HFF-Myc (cell line): ENCODE data around the gene SLC26A2.

Experiments
- DNase-seq: peaks from one replicate; pipeline ENCODE4 v3.0.0-alpha.2; 2011; ENCODE audit warnings: low read depth; ENCODE audit errors: extremely low read depth
- H3K4me3 ChIP-seq: replicated peaks from 2 replicates; pipeline ENCODE4 v1.5.1; 2011; ENCODE audit warnings: low read depth, mild to moderate bottlenecking, control low read depth, low read length
- TF ChIP-seq, protein P1 (sequence below): IDR thresholded peaks from 2 replicates; pipeline ENCODE4 v1.5.1; 2012; ENCODE audit warnings: mild to moderate bottlenecking, low read depth, low read length, control low read depth; ENCODE audit errors: missing control alignments

SLC26A2 gene

GRCh38 chr5:150013931-150014330 lies 53.4 kb downstream of the SLC26A2 start:
- TF ChIP-seq, protein P1, sequence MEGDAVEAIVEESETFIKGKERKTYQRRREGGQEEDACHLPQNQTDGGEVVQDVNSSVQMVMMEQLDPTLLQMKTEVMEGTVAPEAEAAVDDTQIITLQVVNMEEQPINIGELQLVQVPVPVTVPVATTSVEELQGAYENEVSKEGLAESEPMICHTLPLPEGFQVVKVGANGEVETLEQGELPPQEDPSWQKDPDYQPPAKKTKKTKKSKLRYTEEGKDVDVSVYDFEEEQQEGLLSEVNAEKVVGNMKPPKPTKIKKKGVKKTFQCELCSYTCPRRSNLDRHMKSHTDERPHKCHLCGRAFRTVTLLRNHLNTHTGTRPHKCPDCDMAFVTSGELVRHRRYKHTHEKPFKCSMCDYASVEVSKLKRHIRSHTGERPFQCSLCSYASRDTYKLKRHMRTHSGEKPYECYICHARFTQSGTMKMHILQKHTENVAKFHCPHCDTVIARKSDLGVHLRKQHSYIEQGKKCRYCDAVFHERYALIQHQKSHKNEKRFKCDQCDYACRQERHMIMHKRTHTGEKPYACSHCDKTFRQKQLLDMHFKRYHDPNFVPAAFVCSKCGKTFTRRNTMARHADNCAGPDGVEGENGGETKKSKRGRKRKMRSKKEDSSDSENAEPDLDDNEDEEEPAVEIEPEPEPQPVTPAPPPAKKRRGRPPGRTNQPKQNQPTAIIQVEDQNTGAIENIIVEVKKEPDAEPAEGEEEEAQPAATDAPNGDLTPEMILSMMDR: no peak
- H3K4me3 ChIP-seq: no peak overlapping the region
- DNase-seq: no peak

DNA sequence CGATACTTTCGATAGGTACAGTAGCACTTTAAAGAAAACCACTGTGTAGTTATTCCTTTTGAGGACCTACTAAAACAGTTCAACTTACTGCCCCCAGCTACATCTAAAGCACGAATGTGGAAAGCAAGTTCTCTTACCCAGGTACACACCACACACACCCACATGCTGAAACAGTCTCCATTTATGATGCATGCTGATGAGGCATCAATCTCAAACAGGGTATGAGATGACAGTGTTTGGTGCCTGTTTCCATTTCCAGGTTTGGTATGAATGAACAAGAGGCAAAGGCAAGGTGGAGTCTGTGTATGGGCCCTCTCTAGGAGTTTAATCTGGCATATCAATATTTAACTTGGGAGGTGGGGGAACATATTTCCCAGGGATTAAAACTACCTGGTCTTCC lies 53.9 kb downstream of the SLC26A2 start:
- no peak overlapping the region for H3K4me3 ChIP-seq
- TF ChIP-seq, protein P1: no peak
- DNase-seq: no peak

GRCh38 chr5:150015415-150015814 lies 54.9 kb downstream of the SLC26A2 start:
- TF ChIP-seq, protein P1: no peak
- DNase-seq: no peak
- H3K4me3 ChIP-seq: no peak overlapping the region

GRCh38 chr5:150016537-150016936 lies 56.0 kb downstream of the SLC26A2 start:
- TF ChIP-seq, protein P1: no peak
- no peak for DNase-seq
- no peak overlapping the region for H3K4me3 ChIP-seq

DNA sequence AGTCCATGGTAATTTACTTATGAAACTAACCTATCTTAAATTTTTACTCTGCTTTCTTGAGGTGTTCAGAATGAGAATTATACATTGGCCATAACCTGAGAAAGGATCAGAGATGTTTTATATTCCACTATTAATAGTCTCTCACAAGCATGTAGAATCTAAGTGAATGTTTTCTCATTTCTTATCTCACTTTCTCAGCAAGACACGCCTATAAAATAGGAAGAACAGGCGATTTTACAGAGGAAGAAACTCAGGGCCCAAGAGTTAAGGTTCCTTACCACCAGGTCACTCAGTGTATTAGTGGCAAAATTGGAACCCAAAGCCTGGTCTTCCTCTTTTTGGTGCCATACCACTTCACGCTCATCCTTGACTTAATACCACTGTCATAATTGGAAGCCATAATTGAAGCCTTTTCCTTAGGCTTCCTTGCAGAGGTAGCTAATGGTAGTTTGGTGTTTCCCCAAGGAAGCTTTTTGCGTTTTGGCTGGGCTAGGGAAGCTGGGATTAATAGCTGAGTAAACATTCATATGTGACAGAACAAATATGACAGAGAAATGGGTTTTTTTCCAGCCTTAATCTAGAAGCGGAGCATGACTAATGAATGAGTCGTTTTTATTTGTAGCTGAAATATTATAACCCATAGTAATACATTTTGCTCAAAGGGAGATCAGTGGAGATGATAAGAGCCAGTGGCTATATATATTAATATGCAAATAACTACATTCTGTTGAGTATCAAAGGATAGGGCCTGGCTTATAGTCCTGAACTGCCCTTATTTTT lies 56.9 kb downstream of the SLC26A2 start:
- TF ChIP-seq, protein P1: no peak
- DNase-seq: no peak
- H3K4me3 ChIP-seq: no peak overlapping the region

GRCh38 chr5:150020249-150020648 lies 59.7 kb downstream of the SLC26A2 start:
- no peak for DNase-seq
- H3K4me3 ChIP-seq: no peak overlapping the region
- TF ChIP-seq, protein P1: no peak
